GM23338 (cell line): ENCODE measurements around the gene RRP1. TPM values are rescaled to one million over a fixed set of nuclear protein-coding genes. Genes with fewer than 3 reads are reported as not detected.
A peak's percentile ranks its signal among the peaks of the same experiment; 100 is the strongest.

ENCODE experiments used
- ATAC-seq: fragments of 200-7000 bp; cut with Tn5 transposase; 3 replicates; pipeline ENCODE4 v1.9.1; 2020
- DNase-seq: peaks from one replicate; pipeline ENCODE4 v3.0.0-alpha.2; 2015; ENCODE audit warnings: low spot score
- H2AFZ ChIP-seq: fragments of 200-600 bp; sonication (generic); 2 replicates; pipeline ENCODE4 v1.8.0; 2016; ENCODE audit warnings: antibody characterized with exemption, mild to moderate bottlenecking, moderate library complexity
- H3F3A ChIP-seq: fragments of 200-600 bp; sonication (generic); replicated peaks from 2 replicates; pipeline ENCODE4 v1.8.0; 2017; ENCODE audit warnings: antibody characterized with exemption, mixed run types, low read depth
- H3K27ac ChIP-seq: fragments of 200-600 bp; sonication (generic); 2 replicates; pipeline ENCODE4 v1.6.1; 2016; ENCODE audit warnings: low read depth
- H3K27me3 ChIP-seq: fragments of 200-600 bp; sonication (generic); 2 replicates; pipeline ENCODE4 v1.8.0; 2016; ENCODE audit warnings: mild to moderate bottlenecking, mixed run types, moderate library complexity; ENCODE audit not compliant: insufficient read depth
- H3K36me3 ChIP-seq: fragments of 200-600 bp; sonication (generic); 2 replicates; pipeline ENCODE4 v1.8.0; 2016; ENCODE audit warnings: mild to moderate bottlenecking; ENCODE audit not compliant: insufficient read depth
- H3K4me1 ChIP-seq: fragments of 200-600 bp; sonication (generic); 2 replicates; pipeline ENCODE4 v1.8.0; 2016; ENCODE audit warnings: mild to moderate bottlenecking, moderate library complexity; ENCODE audit not compliant: insufficient read depth
- H3K4me2 ChIP-seq: fragments of 200-600 bp; sonication (generic); 2 replicates; pipeline ENCODE4 v1.7.1; 2017; ENCODE audit warnings: mixed run types
- H3K4me3 ChIP-seq: fragments of 200-600 bp; sonication (generic); 2 replicates; pipeline ENCODE4 v1.6.1; 2016; ENCODE audit warnings: mixed run types
- H3K79me2 ChIP-seq: fragments of 200-600 bp; sonication (generic); replicated peaks from 2 replicates; pipeline ENCODE4 v1.8.0; 2017; ENCODE audit warnings: mild to moderate bottlenecking; ENCODE audit not compliant: insufficient read depth
- H3K9me2 ChIP-seq: fragments of 200-600 bp; sonication (generic); 2 replicates; pipeline ENCODE4 v1.8.0; 2017; ENCODE audit not compliant: insufficient read depth
- H4K20me1 ChIP-seq: fragments of 200-600 bp; sonication (generic); replicated peaks from 2 replicates; pipeline ENCODE4 v1.8.0; 2017; ENCODE audit warnings: mild to moderate bottlenecking; ENCODE audit not compliant: insufficient read depth
- H3K27ac Mint-ChIP-seq: 2 replicates; pipeline ENCODE4 v1.8.0; 2020; ENCODE audit warnings: inconsistent platforms, mild to moderate bottlenecking, moderate library complexity, mixed read lengths
- H3K27me3 Mint-ChIP-seq: 3 replicates; pipeline ENCODE4 v1.8.0; 2022; ENCODE audit warnings: low read depth, mild to moderate bottlenecking, moderate library complexity, mixed read lengths, inconsistent platforms; ENCODE audit not compliant: insufficient read depth, poor library complexity
- H3K36me3 Mint-ChIP-seq: 3 replicates; pipeline ENCODE4 v1.8.0; 2021; ENCODE audit warnings: low read depth, mild to moderate bottlenecking, inconsistent platforms, moderate library complexity, mixed read lengths
- H3K4me1 Mint-ChIP-seq: 3 replicates; pipeline ENCODE4 v1.8.0; 2020; ENCODE audit warnings: mild to moderate bottlenecking, inconsistent platforms, mixed read lengths
- H3K4me3 Mint-ChIP-seq: 3 replicates; pipeline ENCODE4 v1.8.0; 2021; ENCODE audit warnings: moderate library complexity, mild to moderate bottlenecking, inconsistent platforms, mixed read lengths
- H3K9me3 Mint-ChIP-seq: 3 replicates; pipeline ENCODE4 v1.8.0; 2020; ENCODE audit warnings: moderate library complexity, mild to moderate bottlenecking, inconsistent platforms, mixed read lengths
- CREB1 ChIP-seq: fragments of 250-450 bp; sonication (Bioruptor Pico); IDR thresholded peaks from 2 replicates; pipeline ENCODE4 v1.5.0; 2020; ENCODE audit warnings: low read depth, mild to moderate bottlenecking, moderate library complexity
- CTCF ChIP-seq, 2 experiments: fragments of 200-600 bp in 1 of 2; sonication (generic) in 1 of 2; conservative IDR thresholded peaks; 2 replicates each; pipeline versions ENCODE4 v1.5.1 to v1.6.1; 2016 to 2017; ENCODE audit warnings: antibody characterized with exemption in 2 of 2, low read depth in 2 of 2, mild to moderate bottlenecking in 2 of 2, moderate library complexity in 1 of 2
- EZH2 ChIP-seq: fragments of 200-600 bp; sonication (generic); IDR thresholded peaks from one replicate; pipeline ENCODE4 v1.8.0; 2017; ENCODE audit warnings: antibody characterized with exemption, mild to moderate bottlenecking, low read depth; ENCODE audit not compliant: unreplicated experiment
- JUNB ChIP-seq: IDR thresholded peaks from one replicate; pipeline ENCODE4 v1.6.1; 2016; ENCODE audit warnings: antibody characterized with exemption; ENCODE audit not compliant: unreplicated experiment
- NANOG ChIP-seq: IDR thresholded peaks from 2 replicates; pipeline ENCODE4 v1.6.1; 2016; ENCODE audit warnings: antibody characterized with exemption, borderline replicate concordance
- REST ChIP-seq: IDR thresholded peaks from one replicate; pipeline ENCODE4 v1.6.1; 2018; ENCODE audit warnings: antibody characterized with exemption; ENCODE audit not compliant: unreplicated experiment
- STAT1 ChIP-seq: IDR thresholded peaks from one replicate; pipeline ENCODE4 v1.6.1; 2016; ENCODE audit warnings: antibody characterized with exemption; ENCODE audit not compliant: unreplicated experiment
- ZNF114 ChIP-seq: fragments of 250-450 bp; sonication (Bioruptor Pico); IDR thresholded peaks from 2 replicates; pipeline ENCODE4 v1.5.0; 2020; ENCODE audit warnings: mild to moderate bottlenecking, moderate library complexity
- ZNF331 ChIP-seq: fragments of 250-450 bp; sonication (Bioruptor Pico); IDR thresholded peaks from 2 replicates; pipeline ENCODE4 v1.5.0; 2020; ENCODE audit warnings: low read depth, mild to moderate bottlenecking, moderate library complexity
- polyA plus RNA-seq: library from polyadenylated mRNA; unstranded; fragments of >200 nt; fragmentation: Nextera tagmentation; extraction: Ambion mirVana; gene quantifications from 2 replicates; pipeline ENCODE4 v1.2.1, GENCODE V29; 2016
- total RNA-seq: library from RNA; depleted of rRNA; stranded (reverse); fragments of >200 nt; shearing (Covaris generic); gene quantifications from 2 replicates; pipeline ENCODE4 v1.2.3, GENCODE V29; 2014

The RRP1 gene
- total and polyA plus RNA-seq, 2 experiments from 2014 or later = 36.5 to 63.5 TPM

- no peaks in the 10 kb centered on the region for H3K36me3 ChIP-seq
- no peaks in the 10 kb centered on the region for H3K9me2 ChIP-seq
- H3K4me3 ChIP-seq = no peak overlapping the region
- ATAC-seq (no peak), DNase-seq (no peak)
- H3K27me3 Mint-ChIP-seq = peaks cover 2% of the 10 kb centered on the region
- H3F3A ChIP-seq = no peaks in the 10 kb centered on the region
- H3K27ac Mint-ChIP-seq = no peak overlapping the region
- no peak overlapping the region for H3K4me3 Mint-ChIP-seq
- H4K20me1 ChIP-seq = no peaks in the 10 kb centered on the region
- H3K36me3 Mint-ChIP-seq = peaks cover 38% of the 10 kb centered on the region
- no peak overlapping the region for H3K27ac ChIP-seq
- H2AFZ ChIP-seq = no peak overlapping the region
- no peaks in the 10 kb centered on the region for H3K9me3 Mint-ChIP-seq
- H3K4me1 Mint-ChIP-seq = no peaks in the 10 kb centered on the region
- no peaks in the 10 kb centered on the region for H3K4me1 ChIP-seq
- H3K4me2 ChIP-seq = no peak overlapping the region
- TF ChIP-seq NANOG (no peak), STAT1 (no peak), ZNF331 (CRISPR knock-in tag) (no peak), JUNB (no peak), ZNF114 (no peak), EZH2 (no peak), CREB1 (CRISPR knock-in tag) (no peak), REST (no peak)
- H3K79me2 ChIP-seq = no peaks in the 10 kb centered on the region
- no peaks in the 10 kb centered on the region for H3K27me3 ChIP-seq
Measured at GRCh38 chr21:43759651-43760050, 29.7 kb upstream of the RRP1 start.

GRCh38 chr21:43760391-43760958, 28.9 kb upstream of the RRP1 start:
- Mint-ChIP-seq H3K4me1 (no peaks in the 10 kb centered on the region), H3K27ac (no peak overlapping the region), H3K9me3 (no peaks in the 10 kb centered on the region), H3K27me3 (no peaks in the 10 kb centered on the region), H3K4me3 (no peak overlapping the region), H3K36me3 (peaks cover 36% of the 10 kb centered on the region)
- H3K9me2 ChIP-seq = no peaks in the 10 kb centered on the region
- no peaks in the 10 kb centered on the region for H3K27me3 ChIP-seq
- ATAC-seq (no peak), DNase-seq (no peak)
- no peaks in the 10 kb centered on the region for H3F3A ChIP-seq
- no peak overlapping the region for H2AFZ ChIP-seq
- H3K4me2 ChIP-seq = no peak overlapping the region
- H3K36me3 ChIP-seq = no peaks in the 10 kb centered on the region
- no peak overlapping the region for H3K4me3 ChIP-seq
- H3K27ac ChIP-seq = no peak overlapping the region
- no peaks in the 10 kb centered on the region for H3K4me1 ChIP-seq
- no peaks in the 10 kb centered on the region for H3K79me2 ChIP-seq
- no peaks in the 10 kb centered on the region for H4K20me1 ChIP-seq
- TF ChIP-seq CTCF (conservative IDR thresholded peaks at IDR 0.05; ENCODE audit: low read depth in 2 of 2) (peak in 1 of 2 experiments; percentile 34; a peak in 1 of 4 replicates), REST (no peak)
